SU-DHL-6 (cell line): ENCODE measurements around the gene C1QC.
A peak's percentile ranks its signal among the peaks of the same experiment; 100 is the strongest.
"Not testable (repeated sequence)": the region's sequence is repeated elsewhere in the genome, so short reads cannot be mapped to it uniquely, and the experiment has no call there.

Source experiments
- H2AFZ ChIP-seq: fragments of 200-600 bp; sonication (generic); 2 replicates; pipeline ENCODE4 v1.6.1; 2014; ENCODE audit warnings: low read depth, mild to moderate bottlenecking, moderate library complexity, mixed read lengths, antibody characterized with exemption, low read length; ENCODE audit not compliant: severe bottlenecking
- H3F3A ChIP-seq: fragments of 200-600 bp; shearing (Covaris generic); 2 replicates; pipeline ENCODE4 v1.6.0; 2016; ENCODE audit warnings: antibody characterized with exemption, mild to moderate bottlenecking; ENCODE audit not compliant: insufficient read depth
- H3K27ac ChIP-seq: fragments of 200-600 bp; sonication (generic); 2 replicates; pipeline ENCODE4 v1.5.1; 2016; ENCODE audit warnings: low read depth, mild to moderate bottlenecking, low read length, moderate library complexity, mixed read lengths
- H3K27me3 ChIP-seq: fragments of 200-600 bp; sonication (generic), shearing (Covaris generic); 2 replicates; pipeline ENCODE4 v1.6.0; 2014; ENCODE audit warnings: mild to moderate bottlenecking, low read length
- H3K36me3 ChIP-seq: fragments of 200-600 bp; sonication (generic); 2 replicates; pipeline ENCODE4 v1.6.1; 2014; ENCODE audit warnings: mild to moderate bottlenecking, low read length, mixed read lengths
- H3K4me2 ChIP-seq: fragments of 300-600, 200-600 bp; shearing (Covaris generic), sonication (generic); 2 replicates; pipeline ENCODE4 v1.6.0; 2014; ENCODE audit warnings: low read length, low read depth, mild to moderate bottlenecking; ENCODE audit not compliant: poor library complexity, severe bottlenecking
- H3K4me3 ChIP-seq: fragments of 200-600 bp; sonication (generic); 2 replicates; pipeline ENCODE4 v1.5.1; 2014; ENCODE audit warnings: antibody characterized with exemption, low read length, mild to moderate bottlenecking, mixed read lengths; ENCODE audit not compliant: insufficient read depth, poor library complexity, severe bottlenecking
- H3K79me2 ChIP-seq: fragments of 200-600 bp; sonication (generic); 2 replicates; pipeline ENCODE4 v1.6.1; 2014; ENCODE audit warnings: mild to moderate bottlenecking, low read length, moderate library complexity; ENCODE audit not compliant: insufficient read depth
- H3K9ac ChIP-seq: fragments of 200-600 bp; sonication (generic); 2 replicates; pipeline ENCODE4 v1.7.0; 2014; ENCODE audit warnings: mild to moderate bottlenecking, low read length
- H3K9me2 ChIP-seq: fragments of 200-600 bp; sonication (generic); replicated peaks from 2 replicates; pipeline ENCODE4 v1.6.1; 2014; ENCODE audit warnings: low read length; ENCODE audit not compliant: insufficient read depth
- H3K9me3 ChIP-seq: fragments of 200-600 bp; sonication (generic); 2 replicates; pipeline ENCODE4 v1.6.1; 2014; ENCODE audit warnings: low read length, mixed read lengths; ENCODE audit not compliant: insufficient read depth
- H4K20me1 ChIP-seq: fragments of 200-600 bp; sonication (generic); 2 replicates; pipeline ENCODE4 v1.6.1; 2014; ENCODE audit warnings: low read depth, mild to moderate bottlenecking, antibody characterized with exemption, low read length, moderate library complexity, mixed read lengths
- CTCF ChIP-seq: fragments of 200-600 bp; sonication (generic); IDR thresholded peaks from one replicate; pipeline ENCODE4 v1.5.1; 2017; ENCODE audit warnings: antibody characterized with exemption, mild to moderate bottlenecking, low read length, moderate library complexity; ENCODE audit not compliant: insufficient read depth, poor library complexity, severe bottlenecking
- EZH2phosphoT487 ChIP-seq: fragments of 200-600 bp; sonication (generic), shearing (Covaris generic); conservative IDR thresholded peaks from 2 replicates; pipeline ENCODE4 v1.6.1; 2018; ENCODE audit warnings: mild to moderate bottlenecking, antibody characterized with exemption, low read length, moderate library complexity, mixed read lengths

C1QC gene

DNA sequence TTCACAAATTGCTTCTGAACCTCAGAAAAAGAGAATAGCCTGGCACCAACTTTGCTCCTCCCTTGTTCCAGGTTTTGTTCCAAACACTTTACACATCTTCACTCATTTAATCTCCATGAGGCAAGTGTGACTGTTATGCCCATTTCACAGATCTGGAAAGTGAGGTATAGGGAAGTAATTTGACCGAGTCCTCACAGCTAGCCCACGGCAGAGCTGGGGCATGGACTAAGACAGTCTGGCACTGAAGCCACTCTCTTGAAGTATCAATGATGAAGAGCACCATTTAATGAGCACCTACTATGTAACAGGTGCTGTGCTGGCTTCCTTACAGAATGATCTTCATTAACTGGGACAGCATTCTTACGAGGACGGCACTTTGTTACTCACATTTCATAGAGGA is 28.6 kb downstream of the C1QC start:
- Histone ChIP-seq H3K9me2 (no peaks in the 10 kb centered on the region), H4K20me1 (no peaks in the 10 kb centered on the region), H3K36me3 (no peaks in the 10 kb centered on the region), H3F3A (no peaks in the 10 kb centered on the region), H3K4me2 (no peak overlapping the region), H3K4me3 (no peak overlapping the region), H3K9me3 (no peaks in the 10 kb centered on the region), H3K79me2 (no peaks in the 10 kb centered on the region), H2AFZ (no peak overlapping the region), H3K9ac (no peak overlapping the region), H3K27ac (no peak overlapping the region), H3K27me3 (no peaks in the 10 kb centered on the region)
- no peak for TF ChIP-seq EZH2phosphoT487
- no peak for TF ChIP-seq CTCF

GRCh38 chr1:22673486-22674409 is 30.3 kb downstream of the C1QC start:
- Histone ChIP-seq H3K27ac (no peak overlapping the region), H3K79me2 (no peaks in the 10 kb centered on the region), H3K27me3 (no peaks in the 10 kb centered on the region), H3K9ac (no peak overlapping the region), H3K4me2 (no peak overlapping the region), H4K20me1 (no peaks in the 10 kb centered on the region), H3K9me2 (no peaks in the 10 kb centered on the region), H3K36me3 (no peaks in the 10 kb centered on the region), H2AFZ (no peak overlapping the region), H3F3A (no peaks in the 10 kb centered on the region), H3K9me3 (no peaks in the 10 kb centered on the region), H3K4me3 (no peak overlapping the region)
- TF ChIP-seq CTCF (peak; percentile 70), EZH2phosphoT487 (no peak)

- H3K4me3 ChIP-seq = no peak overlapping the region
- H3K9me3 ChIP-seq = no peaks in the 10 kb centered on the region
- no peaks in the 10 kb centered on the region for H4K20me1 ChIP-seq
- H3K4me2 ChIP-seq = no peak overlapping the region
- no peaks in the 10 kb centered on the region for H3K27me3 ChIP-seq
- no peak overlapping the region for H2AFZ ChIP-seq
- H3F3A ChIP-seq = no peaks in the 10 kb centered on the region
- H3K9ac ChIP-seq = no peak overlapping the region
- TF ChIP-seq EZH2phosphoT487 (no peak), CTCF (no peak)
- no peaks in the 10 kb centered on the region for H3K36me3 ChIP-seq
- H3K27ac ChIP-seq = no peak overlapping the region
- H3K9me2 ChIP-seq = no peaks in the 10 kb centered on the region
- no peaks in the 10 kb centered on the region for H3K79me2 ChIP-seq
These were observed 30.9 kb downstream of the C1QC start for GRCh38 chr1:22674410-22674749.

DNA sequence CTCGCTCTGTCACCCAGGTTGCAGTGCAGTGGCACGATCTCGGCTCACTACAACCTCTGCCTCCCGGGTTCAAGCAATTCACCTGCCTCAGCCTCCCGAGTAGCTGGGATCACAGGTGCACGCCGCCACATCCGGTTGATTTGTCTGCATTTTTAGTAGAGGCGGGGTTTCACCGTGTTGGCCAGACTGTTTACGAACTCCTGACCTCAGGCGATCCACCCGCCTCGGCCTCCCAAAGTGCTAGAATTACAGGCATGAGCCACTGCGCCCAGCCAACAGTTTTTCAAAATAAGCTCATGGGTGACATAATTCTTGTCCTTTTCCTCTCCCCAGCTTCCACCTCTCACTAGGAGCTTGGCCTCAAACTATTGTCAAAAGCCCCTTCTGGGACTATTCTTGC is 32.7 kb downstream of the C1QC start:
- not testable (repeated sequence) for H3K27me3 ChIP-seq, H3F3A ChIP-seq, H3K27ac ChIP-seq, H4K20me1 ChIP-seq, H3K36me3 ChIP-seq, H3K9me3 ChIP-seq, H3K4me2 ChIP-seq, H2AFZ ChIP-seq, H3K79me2 ChIP-seq, H3K9me2 ChIP-seq, H3K4me3 ChIP-seq, H3K9ac ChIP-seq
